ENCODE measurements around the gene GPR39. TPM values are rescaled to one million over a fixed set of nuclear protein-coding genes. Genes with fewer than 3 reads are reported as not detected.

GPR39 gene
- total RNA-seq, 1 donor from 2014 or later = 7.1 TPM

- FAIRE-seq = no peak
- no peak for DNase-seq (ENCODE audit: low read depth)
- Histone ChIP-seq H3K4me3 (ENCODE audit: low read depth, low read length) (no peak overlapping the region), H3K27me3 (ENCODE audit: control insufficient read depth, insufficient read depth, low read length) (no peaks in the 10 kb centered on the region), H3K36me3 (ENCODE audit: control insufficient read depth, insufficient read depth, low read length) (no peaks in the 10 kb centered on the region)
- no peak for TF ChIP-seq CTCF (IDR thresholded peaks at IDR 0.05; ENCODE audit: insufficient read depth, low read length, severe bottlenecking)
Measured at GRCh38 chr2:132589111-132589830, 172.7 kb downstream of the GPR39 start.

GRCh38 chr2:132589966-132590365 lies 173.4 kb downstream of the GPR39 start:
- no peak overlapping the region for H3K4me3 ChIP-seq (ENCODE audit: low read depth, low read length)
- H3K36me3 ChIP-seq (ENCODE audit: control insufficient read depth, insufficient read depth, low read length) = no peaks in the 10 kb centered on the region
- FAIRE-seq (no peak), DNase-seq (ENCODE audit: low read depth) (no peak)
- no peaks in the 10 kb centered on the region for H3K27me3 ChIP-seq (ENCODE audit: control insufficient read depth, insufficient read depth, low read length)
- TF ChIP-seq CTCF (IDR thresholded peaks at IDR 0.05; ENCODE audit: insufficient read depth, low read length, severe bottlenecking) = no peak

GRCh38 chr2:132593171-132593570 lies 176.6 kb downstream of the GPR39 start:
- H3K27me3 ChIP-seq (ENCODE audit: control insufficient read depth, insufficient read depth, low read length) = no peaks in the 10 kb centered on the region
- no peak for TF ChIP-seq CTCF (IDR thresholded peaks at IDR 0.05; ENCODE audit: insufficient read depth, low read length, severe bottlenecking)
- H3K36me3 ChIP-seq (ENCODE audit: control insufficient read depth, insufficient read depth, low read length) = no peaks in the 10 kb centered on the region
- H3K4me3 ChIP-seq (ENCODE audit: low read depth, low read length) = no peak overlapping the region
- FAIRE-seq = no peak
- DNase-seq (ENCODE audit: low read depth) = peak; percentile 38

GRCh38 chr2:132595186-132595585 lies 178.6 kb downstream of the GPR39 start:
- TF ChIP-seq CTCF (IDR thresholded peaks at IDR 0.05; ENCODE audit: insufficient read depth, low read length, severe bottlenecking) = no peak
- DNase-seq (ENCODE audit: low read depth) = no peak
- H3K27me3 ChIP-seq (ENCODE audit: control insufficient read depth, insufficient read depth, low read length) = no peaks in the 10 kb centered on the region
- H3K4me3 ChIP-seq (ENCODE audit: low read depth, low read length) = no peak overlapping the region
- no peaks in the 10 kb centered on the region for H3K36me3 ChIP-seq (ENCODE audit: control insufficient read depth, insufficient read depth, low read length)
- no peak for FAIRE-seq

GRCh38 chr2:132595693-132596092 lies 179.1 kb downstream of the GPR39 start:
- no peak for FAIRE-seq
- no peaks in the 10 kb centered on the region for H3K36me3 ChIP-seq (ENCODE audit: control insufficient read depth, insufficient read depth, low read length)
- no peaks in the 10 kb centered on the region for H3K27me3 ChIP-seq (ENCODE audit: control insufficient read depth, insufficient read depth, low read length)
- H3K4me3 ChIP-seq (ENCODE audit: low read depth, low read length) = no peak overlapping the region
- no peak for DNase-seq (ENCODE audit: low read depth)
- TF ChIP-seq CTCF (IDR thresholded peaks at IDR 0.05; ENCODE audit: insufficient read depth, low read length, severe bottlenecking) = no peak

GRCh38 chr2:132597166-132597565 lies 180.6 kb downstream of the GPR39 start:
- TF ChIP-seq CTCF (IDR thresholded peaks at IDR 0.05; ENCODE audit: insufficient read depth, low read length, severe bottlenecking) = no peak
- H3K27me3 ChIP-seq (ENCODE audit: control insufficient read depth, insufficient read depth, low read length) = no peaks in the 10 kb centered on the region
- DNase-seq (ENCODE audit: low read depth) (no peak), FAIRE-seq (no peak)
- H3K4me3 ChIP-seq (ENCODE audit: low read depth, low read length) = no peak overlapping the region
- no peaks in the 10 kb centered on the region for H3K36me3 ChIP-seq (ENCODE audit: control insufficient read depth, insufficient read depth, low read length)

Measured in bronchial epithelial cell (primary cell).